WTC11 (cell line): ENCODE data around the gene TUBB4B. TPM values are rescaled to one million over a fixed set of nuclear protein-coding genes. Genes with fewer than 3 reads are reported as not detected.

ENCODE experiments used
- ATAC-seq: fragments of 200-7000 bp; cut with Tn5 transposase; 2 replicates; pipeline ENCODE4 v1.10.0; 2021; ENCODE audit warnings: mild to moderate bottlenecking, moderate library complexity
- CTCF ChIA-PET: fragments of 300-600 bp; sonication (Branson Sonifier 250); formaldehyde crosslinking; loops from one replicate; lab custom pipeline; 2021; ENCODE audit warnings: antibody characterized with exemption; lab: Charles Lee
- POLR2A ChIA-PET: fragments of 350-600 bp; sonication (Branson Sonifier 250); formaldehyde crosslinking; loops from one replicate; lab custom pipeline; 2021; ENCODE audit warnings: antibody characterized with exemption; lab: Charles Lee
- DNase-seq: peaks from one replicate; pipeline ENCODE4 v3.0.0; 2021; ENCODE audit warnings: low spot score
- H3K27ac Mint-ChIP-seq: 2 replicates; pipeline ENCODE4 v1.8.0; 2021; ENCODE audit warnings: mixed read lengths
- H3K27me3 Mint-ChIP-seq: 2 replicates; pipeline ENCODE4 v1.8.0; 2021; ENCODE audit warnings: low read depth, mild to moderate bottlenecking, moderate library complexity, mixed read lengths
- H3K36me3 Mint-ChIP-seq: 2 replicates; pipeline ENCODE4 v1.8.0; 2021; ENCODE audit warnings: mixed read lengths
- H3K4me1 Mint-ChIP-seq: 2 replicates; pipeline ENCODE4 v1.8.0; 2022; ENCODE audit warnings: mixed read lengths
- H3K4me3 Mint-ChIP-seq: 2 replicates; pipeline ENCODE4 v1.8.0; 2021; ENCODE audit warnings: mild to moderate bottlenecking, moderate library complexity, mixed read lengths
- H3K9me3 Mint-ChIP-seq: 2 replicates; pipeline ENCODE4 v1.8.0; 2021; ENCODE audit warnings: mixed read lengths
- ATF1 ChIP-seq: sonication (generic); formaldehyde crosslinking; IDR thresholded peaks from 2 replicates; pipeline ENCODE4 v1.8.1; 2023; ENCODE audit warnings: mild to moderate bottlenecking, moderate library complexity, missing genetic modification reagents
- CREB1 ChIP-seq: sonication (generic); formaldehyde crosslinking; IDR thresholded peaks from 2 replicates; pipeline ENCODE4 v1.8.0; 2023; ENCODE audit warnings: mild to moderate bottlenecking, missing genetic modification reagents
- NFE2L1 ChIP-seq: sonication (generic); formaldehyde crosslinking; IDR thresholded peaks from 2 replicates; pipeline ENCODE4 v1.8.1; 2023; ENCODE audit warnings: missing genetic modification reagents
- ZNF317 ChIP-seq: sonication (generic); formaldehyde crosslinking; IDR thresholded peaks from 2 replicates; pipeline ENCODE4 v1.8.1; 2023; ENCODE audit warnings: low read depth, mild to moderate bottlenecking, moderate library complexity, missing genetic modification reagents, borderline replicate concordance
- ZNF423 ChIP-seq: fragments of 250-450 bp; sonication (Bioruptor Pico); IDR thresholded peaks from 2 replicates; pipeline ENCODE4 v2.1.2; 2022; ENCODE audit warnings: mild to moderate bottlenecking, moderate library complexity
- total RNA-seq: library from RNA; stranded (reverse); gene quantifications from 3 replicates; pipeline ENCODE4 v1.2.3, GENCODE V29; 2021
- TF ChIP-seq, protein P1 (sequence below): sonication (generic); formaldehyde crosslinking; IDR thresholded peaks from 2 replicates; pipeline ENCODE4 v1.8.0; 2023; ENCODE audit warnings: missing genetic modification reagents
- TF ChIP-seq, protein P2 (sequence below): sonication (generic); formaldehyde crosslinking; IDR thresholded peaks from 2 replicates; pipeline ENCODE4 v1.8.1; 2023; ENCODE audit warnings: mild to moderate bottlenecking, missing genetic modification reagents, moderate library complexity
- TF ChIP-seq, protein P3 (sequence below): sonication (generic); formaldehyde crosslinking; IDR thresholded peaks from 2 replicates; pipeline ENCODE4 v1.8.1; 2023; ENCODE audit warnings: mild to moderate bottlenecking, moderate library complexity, missing genetic modification reagents
- TF ChIP-seq, protein P4 (sequence below): fragments of 250-450 bp; sonication (Bioruptor Pico); conservative IDR thresholded peaks from 2 replicates; pipeline ENCODE4 v1.9.0; 2021; ENCODE audit warnings: mild to moderate bottlenecking
- TF ChIP-seq, protein P5 (sequence below): sonication (generic); formaldehyde crosslinking; conservative IDR thresholded peaks from 2 replicates; pipeline ENCODE4 v1.8.1; 2023; ENCODE audit warnings: mild to moderate bottlenecking, low read depth, missing genetic modification reagents, moderate library complexity
- TF ChIP-seq, protein P6 (sequence below): fragments of 250-450 bp; sonication (Bioruptor Pico); IDR thresholded peaks from 2 replicates; pipeline ENCODE4 v1.8.0; 2021; ENCODE audit warnings: mild to moderate bottlenecking
- TF ChIP-seq, protein P7 (sequence below): sonication (generic); formaldehyde crosslinking; IDR thresholded peaks from 2 replicates; pipeline ENCODE4 v1.8.1; 2023; ENCODE audit warnings: mild to moderate bottlenecking, missing genetic modification reagents

The TUBB4B gene
- total RNA-seq, 1 experiment from 2014 or later = 375 TPM

DNA sequence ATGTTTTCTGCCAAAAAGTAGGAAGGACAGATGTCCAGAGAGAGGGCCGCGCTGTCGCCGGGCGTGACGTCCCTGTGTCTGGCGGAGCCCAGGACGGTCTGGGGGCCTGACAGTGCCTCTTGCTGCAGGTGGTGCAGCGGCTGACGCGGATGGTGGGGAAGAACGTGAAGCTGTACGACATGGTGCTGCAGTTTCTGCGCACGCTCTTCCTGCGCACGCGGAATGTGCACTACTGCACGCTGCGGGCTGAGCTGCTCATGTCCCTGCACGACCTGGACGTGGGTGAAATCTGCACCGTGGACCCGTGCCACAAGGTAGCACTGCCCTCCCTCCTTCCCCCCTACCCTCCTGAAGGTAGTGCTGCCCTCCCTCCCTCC is 21.8 kb downstream of the TUBB4B start (continued):
- TF ChIP-seq, protein P1, sequence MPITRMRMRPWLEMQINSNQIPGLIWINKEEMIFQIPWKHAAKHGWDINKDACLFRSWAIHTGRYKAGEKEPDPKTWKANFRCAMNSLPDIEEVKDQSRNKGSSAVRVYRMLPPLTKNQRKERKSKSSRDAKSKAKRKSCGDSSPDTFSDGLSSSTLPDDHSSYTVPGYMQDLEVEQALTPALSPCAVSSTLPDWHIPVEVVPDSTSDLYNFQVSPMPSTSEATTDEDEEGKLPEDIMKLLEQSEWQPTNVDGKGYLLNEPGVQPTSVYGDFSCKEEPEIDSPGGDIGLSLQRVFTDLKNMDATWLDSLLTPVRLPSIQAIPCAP (CRISPR knock-in tag) = no peak
- TF ChIP-seq NFE2L1 (CRISPR knock-in tag) (no peak), ATF1 (no peak)

DNA sequence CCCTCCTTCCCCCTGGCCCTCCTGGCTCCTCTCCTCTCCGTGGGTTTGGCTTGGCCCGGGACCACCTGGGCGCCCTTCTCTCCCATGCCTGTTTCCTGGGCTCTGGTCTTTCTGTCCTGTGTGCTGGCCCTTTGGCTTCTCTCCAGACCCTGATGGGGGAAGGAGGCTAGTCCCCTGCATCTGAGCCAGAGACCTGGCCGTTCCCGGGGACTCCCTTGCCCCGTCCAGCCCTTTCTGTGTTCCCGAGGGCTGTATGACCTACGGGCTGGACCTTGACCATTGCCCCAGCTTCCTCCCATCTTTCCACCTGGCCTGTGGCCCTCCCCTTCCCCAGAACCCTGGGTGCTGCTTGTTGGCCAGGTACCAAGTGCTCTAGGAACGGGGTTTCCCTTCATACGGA is 22.4 kb downstream of the TUBB4B start:
- ATAC-seq = no peak
- H3K4me1 Mint-ChIP-seq = peaks cover 3% of the 10 kb centered on the region; the same call in 1 of the 2 replicates
- CTCF ChIA-PET = interaction anchor here (1.5 to 1.7 kb wide), 2 partner anchors 10 to 19 kb away, joined by 4 to 6 read pairs; no protein-coding TSS in a partner anchor

More for the DNA sequence above, 22.4 kb downstream of the TUBB4B start:
- Mint-ChIP-seq H3K27ac (no peak overlapping the region), H3K4me3 (no peak overlapping the region), H3K27me3 (no peaks in the 10 kb centered on the region), H3K36me3 (peaks cover 14% of the 10 kb centered on the region), H3K9me3 (no peaks in the 10 kb centered on the region)
- DNase-seq = no peak
- no peak for TF ChIP-seq ZNF317 (CRISPR knock-in tag)
- no peak for TF ChIP-seq ZNF423 (CRISPR knock-in tag)
- TF ChIP-seq, protein P2, sequence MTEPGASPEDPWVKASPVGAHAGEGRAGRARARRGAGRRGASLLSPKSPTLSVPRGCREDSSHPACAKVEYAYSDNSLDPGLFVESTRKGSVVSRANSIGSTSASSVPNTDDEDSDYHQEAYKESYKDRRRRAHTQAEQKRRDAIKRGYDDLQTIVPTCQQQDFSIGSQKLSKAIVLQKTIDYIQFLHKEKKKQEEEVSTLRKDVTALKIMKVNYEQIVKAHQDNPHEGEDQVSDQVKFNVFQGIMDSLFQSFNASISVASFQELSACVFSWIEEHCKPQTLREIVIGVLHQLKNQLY = no peak
- TF ChIP-seq, protein P3, sequence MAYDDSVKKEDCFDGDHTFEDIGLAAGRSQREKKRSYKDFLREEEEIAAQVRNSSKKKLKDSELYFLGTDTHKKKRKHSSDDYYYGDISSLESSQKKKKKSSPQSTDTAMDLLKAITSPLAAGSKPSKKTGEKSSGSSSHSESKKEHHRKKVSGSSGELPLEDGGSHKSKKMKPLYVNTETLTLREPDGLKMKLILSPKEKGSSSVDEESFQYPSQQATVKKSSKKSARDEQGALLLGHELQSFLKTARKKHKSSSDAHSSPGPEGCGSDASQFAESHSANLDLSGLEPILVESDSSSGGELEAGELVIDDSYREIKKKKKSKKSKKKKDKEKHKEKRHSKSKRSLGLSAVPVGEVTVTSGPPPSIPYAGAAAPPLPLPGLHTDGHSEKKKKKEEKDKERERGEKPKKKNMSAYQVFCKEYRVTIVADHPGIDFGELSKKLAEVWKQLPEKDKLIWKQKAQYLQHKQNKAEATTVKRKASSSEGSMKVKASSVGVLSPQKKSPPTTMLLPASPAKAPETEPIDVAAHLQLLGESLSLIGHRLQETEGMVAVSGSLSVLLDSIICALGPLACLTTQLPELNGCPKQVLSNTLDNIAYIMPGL (CRISPR knock-in tag) = no peak
- TF ChIP-seq, protein P4, sequence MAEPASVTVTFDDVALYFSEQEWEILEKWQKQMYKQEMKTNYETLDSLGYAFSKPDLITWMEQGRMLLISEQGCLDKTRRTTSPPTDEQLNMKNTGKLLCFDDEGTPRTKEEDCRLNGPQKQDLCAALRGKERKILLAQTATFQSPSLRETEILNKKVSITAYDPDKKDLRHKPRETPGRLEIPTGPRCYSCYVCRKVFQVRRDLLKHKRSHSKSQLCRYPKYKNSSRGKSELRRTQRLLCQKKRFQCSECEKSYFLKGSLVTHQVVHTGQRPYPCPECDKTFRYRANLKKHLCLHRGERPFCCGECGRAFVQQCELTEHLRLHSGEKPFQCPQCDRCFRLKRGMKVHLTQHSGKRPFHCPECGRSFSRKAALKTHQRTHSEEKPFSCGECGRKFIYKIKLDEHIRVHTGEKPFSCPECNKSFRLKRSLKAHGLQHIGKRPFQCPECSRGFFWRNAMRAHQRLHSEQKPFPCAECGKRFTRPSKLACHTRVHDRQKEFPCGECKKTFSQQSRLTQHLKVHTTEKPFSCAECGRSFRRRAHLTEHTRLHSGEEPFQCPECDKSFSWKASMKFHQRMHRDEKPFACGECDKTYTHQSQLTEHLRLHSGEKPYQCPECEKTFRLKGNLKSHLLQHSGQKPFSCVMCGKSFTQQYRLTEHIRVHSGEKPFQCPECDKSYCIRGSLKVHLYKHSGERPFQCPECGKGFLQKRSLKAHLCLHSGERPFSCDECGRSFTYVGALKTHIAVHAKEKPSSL (CRISPR knock-in tag) = no peak
- TF ChIP-seq CREB1 (CRISPR knock-in tag) = no peak
- TF ChIP-seq, protein P5, sequence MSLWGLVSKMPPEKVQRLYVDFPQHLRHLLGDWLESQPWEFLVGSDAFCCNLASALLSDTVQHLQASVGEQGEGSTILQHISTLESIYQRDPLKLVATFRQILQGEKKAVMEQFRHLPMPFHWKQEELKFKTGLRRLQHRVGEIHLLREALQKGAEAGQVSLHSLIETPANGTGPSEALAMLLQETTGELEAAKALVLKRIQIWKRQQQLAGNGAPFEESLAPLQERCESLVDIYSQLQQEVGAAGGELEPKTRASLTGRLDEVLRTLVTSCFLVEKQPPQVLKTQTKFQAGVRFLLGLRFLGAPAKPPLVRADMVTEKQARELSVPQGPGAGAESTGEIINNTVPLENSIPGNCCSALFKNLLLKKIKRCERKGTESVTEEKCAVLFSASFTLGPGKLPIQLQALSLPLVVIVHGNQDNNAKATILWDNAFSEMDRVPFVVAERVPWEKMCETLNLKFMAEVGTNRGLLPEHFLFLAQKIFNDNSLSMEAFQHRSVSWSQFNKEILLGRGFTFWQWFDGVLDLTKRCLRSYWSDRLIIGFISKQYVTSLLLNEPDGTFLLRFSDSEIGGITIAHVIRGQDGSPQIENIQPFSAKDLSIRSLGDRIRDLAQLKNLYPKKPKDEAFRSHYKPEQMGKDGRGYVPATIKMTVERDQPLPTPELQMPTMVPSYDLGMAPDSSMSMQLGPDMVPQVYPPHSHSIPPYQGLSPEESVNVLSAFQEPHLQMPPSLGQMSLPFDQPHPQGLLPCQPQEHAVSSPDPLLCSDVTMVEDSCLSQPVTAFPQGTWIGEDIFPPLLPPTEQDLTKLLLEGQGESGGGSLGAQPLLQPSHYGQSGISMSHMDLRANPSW (CRISPR knock-in tag) = no peak
- TF ChIP-seq, protein P6, sequence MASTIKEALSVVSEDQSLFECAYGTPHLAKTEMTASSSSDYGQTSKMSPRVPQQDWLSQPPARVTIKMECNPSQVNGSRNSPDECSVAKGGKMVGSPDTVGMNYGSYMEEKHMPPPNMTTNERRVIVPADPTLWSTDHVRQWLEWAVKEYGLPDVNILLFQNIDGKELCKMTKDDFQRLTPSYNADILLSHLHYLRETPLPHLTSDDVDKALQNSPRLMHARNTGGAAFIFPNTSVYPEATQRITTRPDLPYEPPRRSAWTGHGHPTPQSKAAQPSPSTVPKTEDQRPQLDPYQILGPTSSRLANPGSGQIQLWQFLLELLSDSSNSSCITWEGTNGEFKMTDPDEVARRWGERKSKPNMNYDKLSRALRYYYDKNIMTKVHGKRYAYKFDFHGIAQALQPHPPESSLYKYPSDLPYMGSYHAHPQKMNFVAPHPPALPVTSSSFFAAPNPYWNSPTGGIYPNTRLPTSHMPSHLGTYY (CRISPR knock-in tag) = no peak
- TF ChIP-seq, protein P7, sequence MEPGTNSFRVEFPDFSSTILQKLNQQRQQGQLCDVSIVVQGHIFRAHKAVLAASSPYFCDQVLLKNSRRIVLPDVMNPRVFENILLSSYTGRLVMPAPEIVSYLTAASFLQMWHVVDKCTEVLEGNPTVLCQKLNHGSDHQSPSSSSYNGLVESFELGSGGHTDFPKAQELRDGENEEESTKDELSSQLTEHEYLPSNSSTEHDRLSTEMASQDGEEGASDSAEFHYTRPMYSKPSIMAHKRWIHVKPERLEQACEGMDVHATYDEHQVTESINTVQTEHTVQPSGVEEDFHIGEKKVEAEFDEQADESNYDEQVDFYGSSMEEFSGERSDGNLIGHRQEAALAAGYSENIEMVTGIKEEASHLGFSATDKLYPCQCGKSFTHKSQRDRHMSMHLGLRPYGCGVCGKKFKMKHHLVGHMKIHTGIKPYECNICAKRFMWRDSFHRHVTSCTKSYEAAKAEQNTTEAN = no peak
- POLR2A ChIA-PET = no interaction called here
